ENCODE data around the gene ZBTB37.

DNA sequence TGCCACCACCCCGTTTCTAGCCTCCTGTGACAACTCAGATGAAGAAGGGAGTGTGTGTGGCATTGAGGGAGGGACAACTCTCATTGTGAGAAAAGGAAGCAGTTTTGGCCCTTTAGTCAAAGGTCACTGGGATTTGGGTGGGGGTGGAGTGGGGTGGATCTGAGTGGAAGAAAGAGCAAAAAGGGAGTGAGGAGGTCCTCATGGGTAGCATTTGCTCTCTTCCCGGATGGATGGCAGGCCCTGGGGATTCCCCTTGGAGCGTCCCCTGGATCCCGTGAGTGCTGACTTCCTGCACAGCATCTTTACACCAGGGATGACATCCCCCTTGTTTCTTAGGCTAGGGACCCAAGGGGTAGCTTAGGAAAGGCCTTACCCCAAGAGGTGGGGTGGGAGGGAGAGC is 48.5 kb downstream of the ZBTB37 start:
- TF ChIP-seq, protein P1, sequence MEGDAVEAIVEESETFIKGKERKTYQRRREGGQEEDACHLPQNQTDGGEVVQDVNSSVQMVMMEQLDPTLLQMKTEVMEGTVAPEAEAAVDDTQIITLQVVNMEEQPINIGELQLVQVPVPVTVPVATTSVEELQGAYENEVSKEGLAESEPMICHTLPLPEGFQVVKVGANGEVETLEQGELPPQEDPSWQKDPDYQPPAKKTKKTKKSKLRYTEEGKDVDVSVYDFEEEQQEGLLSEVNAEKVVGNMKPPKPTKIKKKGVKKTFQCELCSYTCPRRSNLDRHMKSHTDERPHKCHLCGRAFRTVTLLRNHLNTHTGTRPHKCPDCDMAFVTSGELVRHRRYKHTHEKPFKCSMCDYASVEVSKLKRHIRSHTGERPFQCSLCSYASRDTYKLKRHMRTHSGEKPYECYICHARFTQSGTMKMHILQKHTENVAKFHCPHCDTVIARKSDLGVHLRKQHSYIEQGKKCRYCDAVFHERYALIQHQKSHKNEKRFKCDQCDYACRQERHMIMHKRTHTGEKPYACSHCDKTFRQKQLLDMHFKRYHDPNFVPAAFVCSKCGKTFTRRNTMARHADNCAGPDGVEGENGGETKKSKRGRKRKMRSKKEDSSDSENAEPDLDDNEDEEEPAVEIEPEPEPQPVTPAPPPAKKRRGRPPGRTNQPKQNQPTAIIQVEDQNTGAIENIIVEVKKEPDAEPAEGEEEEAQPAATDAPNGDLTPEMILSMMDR (IDR thresholded peaks at IDR 0.05) = no peak
- TF ChIP-seq POLR2A (IDR thresholded peaks at IDR 0.05) (no peak), POLR2AphosphoS5 (IDR thresholded peaks at IDR 0.05) (no peak), EP300 (IDR thresholded peaks at IDR 0.05) (no peak)

All from suprapubic skin (tissue), 4 donors.